HEK293 (cell line): ENCODE results near the gene NFATC1.

Source experiments
- CTCF ChIA-PET: fragments of 350-600 bp; formaldehyde crosslinking; extraction: SDS; loops from one replicate; lab custom pipeline; 2021; ENCODE audit warnings: antibody characterized with exemption; lab: Yijun Ruan, JAX
- POLR2A ChIA-PET: fragments of 300-600 bp; formaldehyde crosslinking; extraction: SDS; loops from one replicate; lab custom pipeline; 2020; ENCODE audit warnings: antibody characterized with exemption, inconsistent platforms; lab: Yijun Ruan, JAX
- H3K27ac ChIP-seq: fragments of 200-500 bp; sonication (Bioruptor generic); 2 replicates; pipeline ENCODE4 v1.5.1; 2014; ENCODE audit warnings: low read depth, low read length, control low read depth, inconsistent platforms; ENCODE audit errors: extremely low read depth
- H3K36me3 ChIP-seq, 2 experiments: fragments of 200-500 bp in 1 of 2; sonication (Bioruptor generic) in 1 of 2; 1 replicate in 1 of 2; 2 replicates in 1 of 2; pipeline ENCODE4 v1.5.1; 2014 to 2017; ENCODE audit warnings: inconsistent platforms in 2 of 2, low read length in 2 of 2; ENCODE audit not compliant: control insufficient read depth in 2 of 2, insufficient read depth in 1 of 2
- H3K4me1 ChIP-seq: fragments of 200-500 bp; sonication (Bioruptor generic); 2 replicates; pipeline ENCODE4 v1.5.1; 2014; ENCODE audit warnings: mild to moderate bottlenecking, low read length, inconsistent platforms; ENCODE audit not compliant: control insufficient read depth, insufficient read depth
- H3K4me3 ChIP-seq: 2 replicates; pipeline ENCODE4 v1.5.1; 2011; ENCODE audit warnings: low read depth, mild to moderate bottlenecking, control low read depth, low read length, moderate library complexity
- H3K9me3 ChIP-seq: fragments of 200-500 bp; sonication (Bioruptor generic); 2 replicates; pipeline ENCODE4 v1.5.1; 2014; ENCODE audit warnings: low read depth, low read length, inconsistent platforms; ENCODE audit not compliant: control insufficient read depth, insufficient read depth
- GFI1B ChIP-seq: fragments of 450-650 bp; formaldehyde crosslinking; IDR thresholded peaks from 2 replicates; pipeline ENCODE4 v1.5.1; 2016; ENCODE audit warnings: missing biosample characterization, missing genetic modification characterization
- INSM2 ChIP-seq: fragments of 450-650 bp; formaldehyde crosslinking; IDR thresholded peaks from 2 replicates; pipeline ENCODE4 v1.5.1; 2016; ENCODE audit warnings: missing biosample characterization, missing genetic modification characterization
- KLF10 ChIP-seq: fragments of 450-650 bp; IDR thresholded peaks from 2 replicates; pipeline ENCODE4 v1.5.1; 2018; ENCODE audit warnings: missing biosample characterization, mild to moderate bottlenecking, missing genetic modification characterization
- KLF7 ChIP-seq: fragments of 450-650 bp; formaldehyde crosslinking; IDR thresholded peaks from 2 replicates; pipeline ENCODE4 v1.5.1; 2016; ENCODE audit warnings: missing biosample characterization, missing genetic modification characterization, borderline replicate concordance
- MYNN ChIP-seq: fragments of 450-650 bp; formaldehyde crosslinking; IDR thresholded peaks from 2 replicates; pipeline ENCODE4 v1.5.1; 2016; ENCODE audit warnings: missing biosample characterization, missing genetic modification characterization, borderline replicate concordance
- ZBTB11 ChIP-seq: fragments of 450-650 bp; formaldehyde crosslinking; conservative IDR thresholded peaks from 2 replicates; pipeline ENCODE4 v1.5.1; 2016; ENCODE audit warnings: low read depth, missing biosample characterization, missing genetic modification characterization
- ZFHX2 ChIP-seq: fragments of 450-650 bp; formaldehyde crosslinking; conservative IDR thresholded peaks from 2 replicates; pipeline ENCODE4 v1.5.1; 2016; ENCODE audit warnings: missing biosample characterization, missing genetic modification characterization
- ZNF10 ChIP-seq: fragments of 450-650 bp; formaldehyde crosslinking; IDR thresholded peaks from 2 replicates; pipeline ENCODE4 v1.5.1; 2017; ENCODE audit warnings: missing biosample characterization, missing genetic modification characterization
- ZNF146 ChIP-seq: fragments of 450-650 bp; formaldehyde crosslinking; IDR thresholded peaks from 2 replicates; pipeline ENCODE4 v1.5.1; 2016; ENCODE audit warnings: missing biosample characterization, missing genetic modification characterization
- ZNF184 ChIP-seq: fragments of 450-650 bp; IDR thresholded peaks from 2 replicates; pipeline ENCODE4 v1.5.1; 2018; ENCODE audit warnings: missing biosample characterization, mild to moderate bottlenecking, missing genetic modification characterization
- ZNF221 ChIP-seq: fragments of 450-650 bp; formaldehyde crosslinking; IDR thresholded peaks from 2 replicates; pipeline ENCODE4 v1.5.1; 2017; ENCODE audit warnings: missing biosample characterization, missing genetic modification characterization, borderline replicate concordance
- ZNF354C ChIP-seq: fragments of 450-650 bp; formaldehyde crosslinking; IDR thresholded peaks from 2 replicates; pipeline ENCODE4 v1.5.1; 2016; ENCODE audit warnings: missing biosample characterization, missing genetic modification characterization, low read depth, borderline replicate concordance
- ZNF366 ChIP-seq: fragments of 450-650 bp; formaldehyde crosslinking; conservative IDR thresholded peaks from 2 replicates; pipeline ENCODE4 v1.5.1; 2016; ENCODE audit warnings: missing biosample characterization, missing genetic modification characterization
- ZNF37A ChIP-seq: fragments of 450-650 bp; IDR thresholded peaks from 2 replicates; pipeline ENCODE4 v1.5.1; 2018; ENCODE audit warnings: missing biosample characterization, missing genetic modification characterization
- ZNF473 ChIP-seq: fragments of 450-650 bp; formaldehyde crosslinking; IDR thresholded peaks from 2 replicates; pipeline ENCODE4 v1.5.1; 2017; ENCODE audit warnings: missing biosample characterization, missing genetic modification characterization
- ZNF529 ChIP-seq: fragments of 450-650 bp; formaldehyde crosslinking; IDR thresholded peaks from 2 replicates; pipeline ENCODE4 v1.5.1; 2017; ENCODE audit warnings: missing genetic modification characterization, missing biosample characterization; ENCODE audit not compliant: insufficient replicate concordance
- ZNF558 ChIP-seq: fragments of 450-650 bp; formaldehyde crosslinking; IDR thresholded peaks from 2 replicates; pipeline ENCODE4 v1.5.1; 2016; ENCODE audit warnings: missing biosample characterization, missing genetic modification characterization
- ZNF776 ChIP-seq: fragments of 450-650 bp; formaldehyde crosslinking; IDR thresholded peaks from 2 replicates; pipeline ENCODE4 v1.5.0; 2017; ENCODE audit warnings: missing biosample characterization, missing genetic modification characterization, borderline replicate concordance
- ZSCAN5A ChIP-seq: fragments of 450-650 bp; formaldehyde crosslinking; IDR thresholded peaks from 2 replicates; pipeline ENCODE4 v1.5.1; 2016; ENCODE audit warnings: missing biosample characterization, missing genetic modification characterization
- TF ChIP-seq, protein P1 (sequence below): fragments of 450-650 bp; formaldehyde crosslinking; IDR thresholded peaks from 2 replicates; pipeline ENCODE4 v1.5.1; 2016; ENCODE audit warnings: missing biosample characterization, missing genetic modification characterization, low read depth

NFATC1 gene

DNA sequence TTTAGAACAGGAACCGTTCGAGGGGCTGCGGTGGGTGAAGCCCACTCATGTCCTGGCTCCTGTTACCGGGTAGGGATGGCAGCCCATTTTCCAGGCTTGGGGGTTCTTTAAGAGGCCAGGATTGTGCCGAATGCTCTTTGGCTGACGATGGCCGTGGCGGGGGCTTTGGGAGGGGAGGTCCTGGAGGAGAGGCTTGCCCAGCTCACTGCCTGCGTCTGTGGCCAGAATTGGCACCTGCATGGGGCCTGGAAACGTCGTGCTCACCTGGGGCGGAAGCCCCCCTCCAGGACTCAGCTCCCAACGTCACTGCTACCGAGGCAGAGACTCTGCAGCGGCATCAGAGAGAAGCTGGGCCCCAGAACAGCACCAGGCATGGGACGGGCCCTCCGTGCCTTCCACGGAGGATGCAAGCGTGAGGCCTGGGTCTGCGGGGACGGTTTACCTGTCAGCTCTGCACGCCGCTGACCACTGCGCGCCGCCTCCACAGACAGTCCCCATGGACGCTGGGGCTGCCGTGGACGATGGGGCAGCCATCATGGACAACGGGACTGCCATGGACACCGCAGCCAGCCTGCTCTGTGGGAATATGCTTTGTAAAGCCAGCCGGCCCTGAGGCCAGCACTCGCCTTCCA is 82.9 kb downstream of the NFATC1 start:
- no peaks in the 10 kb centered on the region for H3K4me1 ChIP-seq
- TF ChIP-seq MYNN (tag by site-specific recombination): no peak
- TF ChIP-seq, protein P1, sequence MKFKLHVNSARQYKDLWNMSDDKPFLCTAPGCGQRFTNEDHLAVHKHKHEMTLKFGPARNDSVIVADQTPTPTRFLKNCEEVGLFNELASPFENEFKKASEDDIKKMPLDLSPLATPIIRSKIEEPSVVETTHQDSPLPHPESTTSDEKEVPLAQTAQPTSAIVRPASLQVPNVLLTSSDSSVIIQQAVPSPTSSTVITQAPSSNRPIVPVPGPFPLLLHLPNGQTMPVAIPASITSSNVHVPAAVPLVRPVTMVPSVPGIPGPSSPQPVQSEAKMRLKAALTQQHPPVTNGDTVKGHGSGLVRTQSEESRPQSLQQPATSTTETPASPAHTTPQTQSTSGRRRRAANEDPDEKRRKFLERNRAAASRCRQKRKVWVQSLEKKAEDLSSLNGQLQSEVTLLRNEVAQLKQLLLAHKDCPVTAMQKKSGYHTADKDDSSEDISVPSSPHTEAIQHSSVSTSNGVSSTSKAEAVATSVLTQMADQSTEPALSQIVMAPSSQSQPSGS (tag by site-specific recombination): no peak
- no peak for TF ChIP-seq INSM2 (tag by site-specific recombination)
- TF ChIP-seq ZNF776 (tag by site-specific recombination): no peak
- TF ChIP-seq KLF7 (tag by site-specific recombination): no peak
- TF ChIP-seq KLF10 (tag by site-specific recombination): no peak
- no peak for TF ChIP-seq ZBTB11 (tag by site-specific recombination)
- no peak for TF ChIP-seq ZNF558 (tag by site-specific recombination)
- TF ChIP-seq ZNF146 (tag by site-specific recombination): no peak
- no peak for TF ChIP-seq GFI1B (tag by site-specific recombination)
- TF ChIP-seq ZSCAN5A: no peak
- TF ChIP-seq ZNF37A (tag by site-specific recombination): no peak
- TF ChIP-seq ZNF10 (tag by site-specific recombination): no peak
- no peak for TF ChIP-seq ZNF473 (tag by site-specific recombination)
- no peak for TF ChIP-seq ZNF184 (tag by site-specific recombination)
- TF ChIP-seq ZNF529 (tag by site-specific recombination): no peak
- TF ChIP-seq ZNF354C (tag by site-specific recombination): no peak
- TF ChIP-seq ZNF366 (tag by site-specific recombination): no peak
- no peak for TF ChIP-seq ZNF221
- TF ChIP-seq ZFHX2 (tag by site-specific recombination): no peak
- POLR2A ChIA-PET: interaction anchor here (0.6 kb wide), 1 partner anchor 85 kb away, joined by 3 read pairs; no protein-coding TSS in a partner anchor
- H3K4me3 ChIP-seq: no peak overlapping the region
- CTCF ChIA-PET: no interaction called here
- H3K27ac ChIP-seq: no peak overlapping the region
- H3K9me3 ChIP-seq: no peaks in the 10 kb centered on the region
- H3K36me3 ChIP-seq: no peaks in the 10 kb centered on the region
